Measurements from ENCODE around the gene PRX.

PRX gene

GRCh38 chr19:40363069-40363468 is 50.1 kb downstream of the PRX start:
- no peak for DNase-seq (ENCODE audit: low read depth)

GRCh38 chr19:40362160-40362559 is 51.0 kb downstream of the PRX start:
- no peak for DNase-seq (ENCODE audit: low read depth)

GRCh38 chr19:40360708-40361241 is 52.4 kb downstream of the PRX start:
- no peak for DNase-seq (ENCODE audit: low read depth)

GRCh38 chr19:40360020-40360707 is 53.0 kb downstream of the PRX start:
- no peak for DNase-seq (ENCODE audit: low read depth)

GRCh38 chr19:40358773-40359172 is 54.4 kb downstream of the PRX start:
- DNase-seq (ENCODE audit: low read depth) = no peak

GRCh38 chr19:40357640-40358039 is 55.5 kb downstream of the PRX start:
- no peak for DNase-seq (ENCODE audit: low read depth)

GRCh38 chr19:40356681-40357595 is 56.2 kb downstream of the PRX start:
- DNase-seq (ENCODE audit: low read depth) = no peak

- no peak for DNase-seq (ENCODE audit: low read depth)
Measured at GRCh38 chr19:40355975-40356680, 57.0 kb downstream of the PRX start.

GRCh38 chr19:40348961-40349507 is 64.1 kb downstream of the PRX start:
- no peak for DNase-seq (ENCODE audit: low read depth)

- DNase-seq (ENCODE audit: low read depth) = peak; percentile 98
Measured at GRCh38 chr19:40348125-40348913, 64.9 kb downstream of the PRX start, which contains the start of the genes C19orf47 and PLD3. TSS of gene C19orf47 (minus strand) at chr19:40348397. CDS start at chr19:40341857, 6,540 bp downstream. TSS of gene PLD3 (plus strand) at chr19:40348695. CDS start at chr19:40366484, 17,789 bp downstream.

- no peak for DNase-seq (ENCODE audit: low read depth)
Measured at GRCh38 chr19:40344422-40344821, 68.8 kb downstream of the PRX start.

Measured in activated gamma-delta T cell treated with anti-CD3 and anti-CD28 coated beads, Interleukin-2, amount 50 U/mL, for 16 hours (primary cell).